ENCODE measurements around the gene USP21. TPM values are rescaled to one million over a fixed set of nuclear protein-coding genes. Genes with fewer than 3 reads are reported as not detected.

Gene USP21
- total and polyA plus RNA-seq, 2 of the 13 experiments (the other 11 are each of a cell fraction or from before 2014, with no cell fraction given) = 10.1 to 33.1 TPM

- DNase-seq (ENCODE audit: low spot score) (no peak), FAIRE-seq (no peak), ATAC-seq (no peak)
- intact Hi-C loops (cut with micrococcal nuclease; ENCODE audit: unreplicated experiment) (no loop called here), in situ Hi-C loops (cut with HindIII; ENCODE audit: extremely low pct_ligation_motif_present, low pct_unique_long_range_greater_than_20kb) (no loop called here)
- WGBS (ENCODE audit: low lambda C conversion rate) = 92% methylated on average over 5 of the region's 5 CpGs
- H3K27me3 ChIP-seq (ENCODE audit: control insufficient read depth in 1 of 2, insufficient read depth in 2 of 2, low read length in 2 of 2) = no peaks in the 10 kb centered on the region; a peak in 1 of 5 replicates
- H3K9ac ChIP-seq (ENCODE audit: insufficient read depth, low read depth, low read length) = no peak overlapping the region
- peaks cover 10% of the 10 kb centered on the region for H3K79me2 ChIP-seq (ENCODE audit: insufficient read depth, low read length)
- BruUV-seq (replicated peaks) = no TSS peak
- CTCF ChIA-PET (ENCODE audit: low intra/inter-chr PET ratio, low total read pairs) = no interaction called here
- TF ChIP-seq SP5 (CRISPR knock-in tag; IDR thresholded peaks at IDR 0.05; ENCODE audit: borderline replicate concordance, low read depth) = no peak
- TF ChIP-seq KLF12 (CRISPR knock-in tag; IDR thresholded peaks at IDR 0.05; ENCODE audit: borderline replicate concordance) = no peak
- no peak for TF ChIP-seq MZF1 (CRISPR knock-in tag; IDR thresholded peaks at IDR 0.05; ENCODE audit: borderline replicate concordance)
- no peak for TF ChIP-seq CSRNP2 (CRISPR knock-in tag; conservative IDR thresholded peaks at IDR 0.05; ENCODE audit: low read depth)
- TF ChIP-seq ZNF253 (CRISPR knock-in tag; IDR thresholded peaks at IDR 0.05; ENCODE audit: borderline replicate concordance) = no peak
- TF ChIP-seq HIVEP1 (CRISPR knock-in tag; IDR thresholded peaks at IDR 0.05) = no peak
- TF ChIP-seq RFX1 (IDR thresholded peaks at IDR 0.05) = no peak
- no peak for TF ChIP-seq RBM22 (optimal IDR thresholded peaks at IDR 0.05; ENCODE audit: low read length)
- no peak for TF ChIP-seq ZNF230 (CRISPR knock-in tag; IDR thresholded peaks at IDR 0.05)
- no peak for TF ChIP-seq CBX2 (IDR thresholded peaks at IDR 0.05; ENCODE audit: low read depth, low read length)
- TF ChIP-seq CBX2 (CRISPR knock-in tag; IDR thresholded peaks at IDR 0.05; ENCODE audit: low read depth) = no peak
- no peak for TF ChIP-seq NCOA2 (CRISPR knock-in tag; IDR thresholded peaks at IDR 0.05)
- TF ChIP-seq, protein P1, sequence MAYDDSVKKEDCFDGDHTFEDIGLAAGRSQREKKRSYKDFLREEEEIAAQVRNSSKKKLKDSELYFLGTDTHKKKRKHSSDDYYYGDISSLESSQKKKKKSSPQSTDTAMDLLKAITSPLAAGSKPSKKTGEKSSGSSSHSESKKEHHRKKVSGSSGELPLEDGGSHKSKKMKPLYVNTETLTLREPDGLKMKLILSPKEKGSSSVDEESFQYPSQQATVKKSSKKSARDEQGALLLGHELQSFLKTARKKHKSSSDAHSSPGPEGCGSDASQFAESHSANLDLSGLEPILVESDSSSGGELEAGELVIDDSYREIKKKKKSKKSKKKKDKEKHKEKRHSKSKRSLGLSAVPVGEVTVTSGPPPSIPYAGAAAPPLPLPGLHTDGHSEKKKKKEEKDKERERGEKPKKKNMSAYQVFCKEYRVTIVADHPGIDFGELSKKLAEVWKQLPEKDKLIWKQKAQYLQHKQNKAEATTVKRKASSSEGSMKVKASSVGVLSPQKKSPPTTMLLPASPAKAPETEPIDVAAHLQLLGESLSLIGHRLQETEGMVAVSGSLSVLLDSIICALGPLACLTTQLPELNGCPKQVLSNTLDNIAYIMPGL (CRISPR knock-in tag; IDR thresholded peaks at IDR 0.05; ENCODE audit: borderline replicate concordance in 1 of 2, low read depth in 1 of 2) = no peak
- no peak for TF ChIP-seq REPIN1 (CRISPR knock-in tag; IDR thresholded peaks at IDR 0.05; ENCODE audit: borderline replicate concordance, low read depth)
- peaks cover 9 to 34% of the 10 kb centered on the region in 2 experiments; a peak in 4 of 5 replicates for H3K36me3 ChIP-seq (replicated peaks in 1 of 2; ENCODE audit: control insufficient read depth in 1 of 2, insufficient read depth in 2 of 2, low read length in 2 of 2)
- H3K4me2 ChIP-seq (ENCODE audit: low read depth, low read length) = no peak overlapping the region
- H4K20me1 ChIP-seq (ENCODE audit: insufficient read depth, low read length) = no peaks in the 10 kb centered on the region
- POLR2A ChIA-PET = interaction anchor here (2.9 kb wide), 1 partner anchor 9 kb away, joined by 30 read pairs; the partner anchor contains the start of gene UFC1
- no peak overlapping the region for H2AFZ ChIP-seq (ENCODE audit: low read length)
- no peak overlapping the region for H3K4me3 ChIP-seq (replicated peaks in 1 of 3; ENCODE audit: insufficient read depth in 1 of 3, low read depth in 2 of 3, low read length in 3 of 3)
- H3K9me3 ChIP-seq (ENCODE audit: low read length) = no peaks in the 10 kb centered on the region
- H3K4me1 ChIP-seq (ENCODE audit: insufficient read depth, low read length) = peaks cover 41% of the 10 kb centered on the region
- no peak overlapping the region for H3K27ac ChIP-seq (ENCODE audit: extremely low read length, insufficient read depth, low read length)
Observed at GRCh38 chr1:161163793-161164192, 4.5 kb downstream of the USP21 start.
